ENCODE measurements around the gene FBXW8. TPM values are rescaled to one million over a fixed set of nuclear protein-coding genes. Genes with fewer than 3 reads are reported as not detected.

Gene FBXW8
- total RNA-seq, 4 donors from 2014 or later, result 8.9 to 21.6 (median 12.2) TPM

DNA sequence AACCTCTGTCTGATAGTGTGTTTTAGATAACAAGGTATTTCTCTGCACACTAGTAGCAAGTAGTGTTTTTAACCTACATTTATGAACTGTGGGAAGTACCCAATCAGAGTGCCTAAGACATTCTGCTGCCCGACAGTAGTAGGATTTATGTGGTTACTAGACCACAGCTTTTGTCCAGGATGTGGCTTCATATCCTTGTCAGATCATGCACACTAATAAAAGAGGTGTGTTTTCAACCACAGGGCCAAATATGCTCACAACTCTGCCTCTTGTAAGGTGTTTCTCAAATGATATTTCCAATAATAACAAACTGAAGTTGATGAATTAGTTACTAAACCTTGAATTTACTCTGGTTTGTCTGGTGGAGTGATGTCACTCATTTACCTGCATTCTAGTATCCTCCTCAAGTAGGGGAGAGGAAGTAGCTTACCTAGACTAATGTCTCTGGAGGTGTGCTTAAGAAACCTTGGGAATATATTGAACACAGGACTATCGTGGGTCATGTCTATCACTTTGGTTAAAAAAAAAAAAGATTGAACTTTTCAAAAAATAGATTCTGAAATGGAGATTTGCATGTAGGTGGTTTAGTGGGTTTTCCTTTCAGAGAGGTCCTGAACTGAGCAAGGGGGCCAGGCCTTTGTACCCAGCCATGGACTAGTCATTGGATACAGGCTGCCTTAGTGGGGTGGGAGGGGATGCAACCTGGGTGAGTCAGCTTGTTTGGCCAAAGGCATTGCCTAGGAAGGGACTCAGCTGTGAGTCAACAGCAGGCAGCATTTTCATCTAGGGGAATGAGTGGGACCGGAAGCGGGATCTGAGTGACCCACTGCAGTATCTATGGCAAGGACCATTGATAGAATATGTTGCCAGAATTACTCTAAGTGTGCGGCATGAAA is 14.1 kb downstream of the FBXW8 start:
- ATAC-seq (ENCODE audit: low FRiP score) (no peak), DNase-seq (ENCODE audit: low spot score) (no peak)
- TF ChIP-seq, protein P1, sequence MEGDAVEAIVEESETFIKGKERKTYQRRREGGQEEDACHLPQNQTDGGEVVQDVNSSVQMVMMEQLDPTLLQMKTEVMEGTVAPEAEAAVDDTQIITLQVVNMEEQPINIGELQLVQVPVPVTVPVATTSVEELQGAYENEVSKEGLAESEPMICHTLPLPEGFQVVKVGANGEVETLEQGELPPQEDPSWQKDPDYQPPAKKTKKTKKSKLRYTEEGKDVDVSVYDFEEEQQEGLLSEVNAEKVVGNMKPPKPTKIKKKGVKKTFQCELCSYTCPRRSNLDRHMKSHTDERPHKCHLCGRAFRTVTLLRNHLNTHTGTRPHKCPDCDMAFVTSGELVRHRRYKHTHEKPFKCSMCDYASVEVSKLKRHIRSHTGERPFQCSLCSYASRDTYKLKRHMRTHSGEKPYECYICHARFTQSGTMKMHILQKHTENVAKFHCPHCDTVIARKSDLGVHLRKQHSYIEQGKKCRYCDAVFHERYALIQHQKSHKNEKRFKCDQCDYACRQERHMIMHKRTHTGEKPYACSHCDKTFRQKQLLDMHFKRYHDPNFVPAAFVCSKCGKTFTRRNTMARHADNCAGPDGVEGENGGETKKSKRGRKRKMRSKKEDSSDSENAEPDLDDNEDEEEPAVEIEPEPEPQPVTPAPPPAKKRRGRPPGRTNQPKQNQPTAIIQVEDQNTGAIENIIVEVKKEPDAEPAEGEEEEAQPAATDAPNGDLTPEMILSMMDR (IDR thresholded peaks at IDR 0.05), result no peak

DNA sequence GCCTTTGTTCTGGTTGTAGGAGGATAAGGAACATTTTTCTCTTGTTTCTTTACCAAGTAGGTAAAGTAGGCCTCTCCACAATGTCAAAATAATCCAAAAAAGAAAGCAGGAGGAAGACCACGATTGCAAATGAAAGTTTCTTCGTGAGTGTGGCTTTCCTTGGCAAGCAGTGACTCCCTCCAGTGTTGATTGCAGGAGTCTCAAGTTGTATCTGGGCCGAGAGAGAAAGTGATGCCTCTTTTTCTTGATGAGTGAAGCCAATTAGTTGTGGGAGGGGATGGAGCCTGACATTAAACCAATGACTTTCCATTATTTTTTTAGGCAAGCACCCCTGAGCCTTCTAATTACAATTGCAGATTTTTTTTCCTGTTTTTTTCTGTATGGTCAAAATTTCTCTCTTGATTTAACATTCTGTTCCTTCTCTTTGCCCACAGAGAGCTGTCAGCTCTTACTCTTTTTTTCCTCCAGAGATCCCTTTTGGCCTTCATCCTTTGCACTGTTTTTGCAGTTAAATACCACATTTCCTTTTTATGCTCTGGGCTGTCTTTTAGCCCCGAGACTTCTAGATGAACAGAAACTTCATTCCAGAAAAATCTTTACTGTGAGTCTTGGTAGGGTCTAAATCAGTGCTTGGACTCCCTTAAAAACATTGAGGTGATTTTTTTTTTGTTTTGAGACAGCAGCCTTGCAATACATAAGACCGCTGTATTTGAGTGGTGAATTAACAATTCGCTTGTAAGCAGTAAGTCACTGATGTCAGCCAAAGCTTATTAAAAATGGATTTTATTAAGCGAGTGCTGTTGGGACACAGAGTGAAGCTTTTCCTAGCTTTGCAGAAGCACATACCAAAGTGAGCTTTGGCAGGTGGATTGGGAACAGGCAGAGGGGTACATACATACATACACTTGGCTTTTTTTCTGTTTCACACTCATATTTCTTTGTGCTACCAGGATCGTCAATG is 15.8 kb downstream of the FBXW8 start:
- TF ChIP-seq, protein P1 (IDR thresholded peaks at IDR 0.05), result no peak
- no peak for DNase-seq (ENCODE audit: low spot score)
- no peak for ATAC-seq (ENCODE audit: low FRiP score)

DNA sequence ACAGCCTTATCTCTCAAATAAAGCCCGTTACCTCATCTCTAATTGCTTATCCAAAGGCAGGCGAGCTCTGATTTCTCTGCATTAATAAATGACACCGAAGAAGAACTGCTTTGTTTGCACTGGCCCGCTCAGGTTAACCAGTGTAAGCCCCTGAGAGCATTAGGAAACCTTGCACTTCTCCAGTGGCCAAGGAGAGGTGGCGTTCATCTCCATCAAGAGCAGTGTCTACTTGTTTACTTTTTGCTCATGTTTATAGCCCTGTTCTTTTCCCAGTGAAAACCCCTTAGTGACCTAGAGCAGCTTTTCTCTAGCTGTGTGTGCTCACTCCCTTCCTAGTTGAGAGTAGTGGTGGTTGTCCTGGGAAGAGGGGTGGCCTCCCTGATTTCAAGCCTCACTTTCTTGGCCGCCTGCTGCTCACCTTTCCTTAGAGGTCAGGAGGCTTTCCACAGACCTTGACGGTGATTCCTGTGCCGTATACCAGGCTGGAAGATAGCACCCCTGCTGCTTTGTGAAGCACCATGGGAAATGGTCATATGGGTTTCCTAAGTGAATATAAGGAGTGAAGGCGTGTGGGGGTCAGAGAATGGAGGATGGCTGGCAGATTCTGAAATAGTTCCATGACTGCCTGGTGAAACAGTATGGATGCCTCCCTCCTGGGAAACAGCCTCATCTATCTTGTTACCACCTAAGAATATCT is 16.6 kb downstream of the FBXW8 start:
- TF ChIP-seq, protein P1 (IDR thresholded peaks at IDR 0.05), result no peak
- DNase-seq (ENCODE audit: low spot score) (no peak), ATAC-seq (ENCODE audit: low FRiP score) (no peak)

DNA sequence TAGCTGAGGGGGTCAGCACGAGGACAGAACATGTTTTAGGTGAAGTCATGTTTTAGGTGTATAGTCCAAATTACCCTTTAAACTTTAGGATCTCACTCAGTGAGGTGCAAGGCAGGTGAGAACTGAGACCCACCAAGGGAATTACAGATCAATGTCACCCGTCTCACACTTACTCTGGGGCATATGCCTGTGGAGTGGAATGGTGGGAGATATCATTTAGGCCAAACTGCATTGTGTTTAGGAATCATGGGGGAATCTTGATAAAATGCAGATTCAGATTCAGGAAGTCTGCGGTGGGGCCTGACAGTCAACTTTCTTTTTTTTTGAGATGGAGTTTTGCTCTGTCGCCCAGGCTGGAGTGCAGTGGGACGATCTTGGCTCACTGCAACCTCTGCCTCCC is 17.8 kb downstream of the FBXW8 start:
- TF ChIP-seq, protein P1 (IDR thresholded peaks at IDR 0.05), result no peak
- ATAC-seq (ENCODE audit: low FRiP score), result no peak
- no peak for DNase-seq (ENCODE audit: low spot score)

DNA sequence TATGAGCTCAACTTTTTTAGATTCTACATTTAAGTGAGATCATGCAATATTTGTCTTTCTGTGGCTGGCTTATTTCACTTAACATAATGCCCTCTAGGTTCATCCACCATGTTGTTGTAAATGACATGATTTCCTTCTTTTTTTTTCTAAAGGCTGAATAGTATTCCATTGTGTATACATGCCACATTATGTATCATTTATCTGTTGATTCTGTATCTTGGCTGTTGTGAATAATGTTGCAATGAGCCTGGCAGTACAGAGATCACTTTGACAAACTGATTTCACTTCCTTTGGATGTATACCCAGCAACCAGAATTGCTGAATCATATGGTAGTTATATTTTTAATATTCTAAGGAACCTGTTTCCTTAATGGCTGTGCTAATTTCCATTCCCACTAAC is 19.1 kb downstream of the FBXW8 start:
- TF ChIP-seq, protein P1 (IDR thresholded peaks at IDR 0.05), result no peak
- no peak for ATAC-seq (ENCODE audit: low FRiP score)
- DNase-seq (ENCODE audit: low spot score), result no peak

DNA sequence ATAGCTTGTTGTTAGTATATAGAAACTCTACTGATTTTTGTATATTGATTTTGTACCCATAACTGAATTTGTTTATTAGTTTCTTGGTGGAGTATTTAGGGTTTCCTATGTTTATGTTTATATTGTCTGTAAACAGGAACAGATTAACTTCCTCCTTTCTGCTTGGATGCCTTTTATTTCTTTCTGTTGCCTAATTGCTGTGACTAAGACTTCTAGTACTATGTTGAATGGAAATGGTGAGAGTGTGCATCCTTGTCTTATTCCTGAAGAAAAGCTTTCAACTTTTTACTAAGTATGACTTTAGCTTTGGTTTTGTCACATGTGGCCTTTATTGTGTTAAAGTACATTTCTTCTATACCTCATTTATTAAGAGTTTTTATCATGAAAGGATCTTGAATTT is 20.9 kb downstream of the FBXW8 start:
- ATAC-seq (ENCODE audit: low FRiP score), result no peak
- TF ChIP-seq, protein P1 (IDR thresholded peaks at IDR 0.05), result no peak
- DNase-seq (ENCODE audit: low spot score), result no peak

Measured in omental fat pad (tissue), 4 donors.